ENCODE measurements around the gene OMA1. TPM values are rescaled to one million over a fixed set of nuclear protein-coding genes. Genes with fewer than 3 reads are reported as not detected.

OMA1 gene
- total RNA-seq, 1 experiment from 2014 or later, result 21.9 TPM

DNA sequence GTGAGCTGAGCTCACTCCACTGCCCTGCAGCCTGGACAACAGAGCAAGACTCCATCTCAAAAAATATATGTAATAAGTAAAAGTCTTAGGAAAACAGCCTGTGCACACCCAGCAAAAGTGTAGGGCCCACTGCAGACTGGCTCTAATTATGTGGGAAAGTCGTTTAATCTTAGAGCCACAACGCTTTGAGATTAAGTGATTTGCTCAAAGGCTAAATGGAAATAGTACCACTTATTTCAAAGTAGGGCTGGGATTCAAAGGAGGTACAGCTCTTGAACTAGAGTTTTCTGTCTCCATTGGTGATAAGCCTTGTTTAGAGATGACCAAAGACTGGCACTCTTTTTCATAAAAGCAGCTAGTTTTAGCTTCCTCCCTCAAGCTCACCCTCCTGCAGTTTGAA lies 28.3 kb upstream of the OMA1 start:
- ChIA-PET CTCF (no interaction called here), POLR2A (no interaction called here), RAD21 (ENCODE audit: low non-redundant PET in 1 of 2, low total read pairs in 2 of 2, uncharacterized antibody in 2 of 2, unreplicated experiment in 2 of 2) (no interaction called here)
- no TSS peak for BruUV-seq (replicated peaks)
- Histone ChIP-seq H2AFZ (ENCODE audit: low read depth, low read length, poor library complexity, severe bottlenecking) (no peak overlapping the region), H3K9me3 (ENCODE audit: control insufficient read depth in 1 of 2, insufficient read depth in 1 of 2, low read depth in 1 of 2, low read length in 2 of 2) (no peaks in the 10 kb centered on the region), H3K9ac (ENCODE audit: low read length) (no peak overlapping the region), H3K27ac (ENCODE audit: low read depth, low read length) (no peak overlapping the region), H3K79me2 (ENCODE audit: insufficient read depth, low read length) (no peaks in the 10 kb centered on the region), H3K27me3 (ENCODE audit: insufficient read depth, low read length) (no peaks in the 10 kb centered on the region), H4K20me1 (ENCODE audit: insufficient read depth) (no peaks in the 10 kb centered on the region), H3K9me2 (ENCODE audit: insufficient read depth) (no peaks in the 10 kb centered on the region), H3K4me1 (ENCODE audit: control insufficient read depth in 1 of 2, insufficient read depth in 2 of 2, low read length in 2 of 2) (peaks cover 18 to 77% of the 10 kb centered on the region in 2 experiments), H3K4me2 (ENCODE audit: low read length) (no peak overlapping the region), H3K36me3 (ENCODE audit: control insufficient read depth in 1 of 2, insufficient read depth in 2 of 2, low read length in 2 of 2) (no peaks in the 10 kb centered on the region), H3K4me3 (replicated peaks in 1 of 2; ENCODE audit: low read depth in 1 of 2, low read length in 2 of 2) (no peak overlapping the region)
- intact Hi-C loops (cut with micrococcal nuclease), result no loop called here
- TF ChIP-seq, protein P1, sequence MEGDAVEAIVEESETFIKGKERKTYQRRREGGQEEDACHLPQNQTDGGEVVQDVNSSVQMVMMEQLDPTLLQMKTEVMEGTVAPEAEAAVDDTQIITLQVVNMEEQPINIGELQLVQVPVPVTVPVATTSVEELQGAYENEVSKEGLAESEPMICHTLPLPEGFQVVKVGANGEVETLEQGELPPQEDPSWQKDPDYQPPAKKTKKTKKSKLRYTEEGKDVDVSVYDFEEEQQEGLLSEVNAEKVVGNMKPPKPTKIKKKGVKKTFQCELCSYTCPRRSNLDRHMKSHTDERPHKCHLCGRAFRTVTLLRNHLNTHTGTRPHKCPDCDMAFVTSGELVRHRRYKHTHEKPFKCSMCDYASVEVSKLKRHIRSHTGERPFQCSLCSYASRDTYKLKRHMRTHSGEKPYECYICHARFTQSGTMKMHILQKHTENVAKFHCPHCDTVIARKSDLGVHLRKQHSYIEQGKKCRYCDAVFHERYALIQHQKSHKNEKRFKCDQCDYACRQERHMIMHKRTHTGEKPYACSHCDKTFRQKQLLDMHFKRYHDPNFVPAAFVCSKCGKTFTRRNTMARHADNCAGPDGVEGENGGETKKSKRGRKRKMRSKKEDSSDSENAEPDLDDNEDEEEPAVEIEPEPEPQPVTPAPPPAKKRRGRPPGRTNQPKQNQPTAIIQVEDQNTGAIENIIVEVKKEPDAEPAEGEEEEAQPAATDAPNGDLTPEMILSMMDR (IDR thresholded peaks at IDR 0.05 in 2 of 3, conservative IDR thresholded peaks at IDR 0.05 in 1 of 3; ENCODE audit: borderline replicate concordance in 1 of 3, insufficient read depth in 1 of 3, low read depth in 2 of 3, low read length in 2 of 3), result no peak
- TF ChIP-seq, protein P2, sequence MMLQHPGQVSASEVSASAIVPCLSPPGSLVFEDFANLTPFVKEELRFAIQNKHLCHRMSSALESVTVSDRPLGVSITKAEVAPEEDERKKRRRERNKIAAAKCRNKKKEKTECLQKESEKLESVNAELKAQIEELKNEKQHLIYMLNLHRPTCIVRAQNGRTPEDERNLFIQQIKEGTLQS (IDR thresholded peaks at IDR 0.05), result no peak
- TF ChIP-seq EGR1 (IDR thresholded peaks at IDR 0.05; ENCODE audit: low read depth) (no peak), SP1 (IDR thresholded peaks at IDR 0.05; ENCODE audit: low read depth) (no peak), CBX3 (IDR thresholded peaks at IDR 0.05; ENCODE audit: low read depth) (no peak), EZH2phosphoT487 (IDR thresholded peaks at IDR 0.05; ENCODE audit: borderline replicate concordance) (no peak), SRF (IDR thresholded peaks at IDR 0.05; ENCODE audit: low read depth) (no peak), JUND (IDR thresholded peaks at IDR 0.05) (no peak), SIN3A (IDR thresholded peaks at IDR 0.05; ENCODE audit: low read depth) (no peak), ZFX (IDR thresholded peaks at IDR 0.05) (no peak)
- TF ChIP-seq, protein P3, sequence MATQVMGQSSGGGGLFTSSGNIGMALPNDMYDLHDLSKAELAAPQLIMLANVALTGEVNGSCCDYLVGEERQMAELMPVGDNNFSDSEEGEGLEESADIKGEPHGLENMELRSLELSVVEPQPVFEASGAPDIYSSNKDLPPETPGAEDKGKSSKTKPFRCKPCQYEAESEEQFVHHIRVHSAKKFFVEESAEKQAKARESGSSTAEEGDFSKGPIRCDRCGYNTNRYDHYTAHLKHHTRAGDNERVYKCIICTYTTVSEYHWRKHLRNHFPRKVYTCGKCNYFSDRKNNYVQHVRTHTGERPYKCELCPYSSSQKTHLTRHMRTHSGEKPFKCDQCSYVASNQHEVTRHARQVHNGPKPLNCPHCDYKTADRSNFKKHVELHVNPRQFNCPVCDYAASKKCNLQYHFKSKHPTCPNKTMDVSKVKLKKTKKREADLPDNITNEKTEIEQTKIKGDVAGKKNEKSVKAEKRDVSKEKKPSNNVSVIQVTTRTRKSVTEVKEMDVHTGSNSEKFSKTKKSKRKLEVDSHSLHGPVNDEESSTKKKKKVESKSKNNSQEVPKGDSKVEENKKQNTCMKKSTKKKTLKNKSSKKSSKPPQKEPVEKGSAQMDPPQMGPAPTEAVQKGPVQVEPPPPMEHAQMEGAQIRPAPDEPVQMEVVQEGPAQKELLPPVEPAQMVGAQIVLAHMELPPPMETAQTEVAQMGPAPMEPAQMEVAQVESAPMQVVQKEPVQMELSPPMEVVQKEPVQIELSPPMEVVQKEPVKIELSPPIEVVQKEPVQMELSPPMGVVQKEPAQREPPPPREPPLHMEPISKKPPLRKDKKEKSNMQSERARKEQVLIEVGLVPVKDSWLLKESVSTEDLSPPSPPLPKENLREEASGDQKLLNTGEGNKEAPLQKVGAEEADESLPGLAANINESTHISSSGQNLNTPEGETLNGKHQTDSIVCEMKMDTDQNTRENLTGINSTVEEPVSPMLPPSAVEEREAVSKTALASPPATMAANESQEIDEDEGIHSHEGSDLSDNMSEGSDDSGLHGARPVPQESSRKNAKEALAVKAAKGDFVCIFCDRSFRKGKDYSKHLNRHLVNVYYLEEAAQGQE (IDR thresholded peaks at IDR 0.05; ENCODE audit: low read depth), result no peak
- TF ChIP-seq, protein P4, sequence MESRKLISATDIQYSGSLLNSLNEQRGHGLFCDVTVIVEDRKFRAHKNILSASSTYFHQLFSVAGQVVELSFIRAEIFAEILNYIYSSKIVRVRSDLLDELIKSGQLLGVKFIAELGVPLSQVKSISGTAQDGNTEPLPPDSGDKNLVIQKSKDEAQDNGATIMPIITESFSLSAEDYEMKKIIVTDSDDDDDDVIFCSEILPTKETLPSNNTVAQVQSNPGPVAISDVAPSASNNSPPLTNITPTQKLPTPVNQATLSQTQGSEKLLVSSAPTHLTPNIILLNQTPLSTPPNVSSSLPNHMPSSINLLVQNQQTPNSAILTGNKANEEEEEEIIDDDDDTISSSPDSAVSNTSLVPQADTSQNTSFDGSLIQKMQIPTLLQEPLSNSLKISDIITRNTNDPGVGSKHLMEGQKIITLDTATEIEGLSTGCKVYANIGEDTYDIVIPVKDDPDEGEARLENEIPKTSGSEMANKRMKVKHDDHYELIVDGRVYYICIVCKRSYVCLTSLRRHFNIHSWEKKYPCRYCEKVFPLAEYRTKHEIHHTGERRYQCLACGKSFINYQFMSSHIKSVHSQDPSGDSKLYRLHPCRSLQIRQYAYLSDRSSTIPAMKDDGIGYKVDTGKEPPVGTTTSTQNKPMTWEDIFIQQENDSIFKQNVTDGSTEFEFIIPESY (IDR thresholded peaks at IDR 0.05; ENCODE audit: extremely low read depth, insufficient replicate concordance, low read length), result no peak
- no peak for ATAC-seq
- DNase-seq (ENCODE audit: low read depth, low spot score), result no peak

All from HCT116 (cell line).